Midbrain (tissue), 1 donor: Measurements from ENCODE around the gene APOBEC3G.
"Not testable (repeated sequence)": the region's sequence is repeated elsewhere in the genome, so short reads cannot be mapped to it uniquely, and the experiment has no call there.

Source experiments
- DNase-seq: peaks from one replicate; lab custom pipeline; 2025; lab: John Stamatoyannopoulos, UW

APOBEC3G gene

DNA sequence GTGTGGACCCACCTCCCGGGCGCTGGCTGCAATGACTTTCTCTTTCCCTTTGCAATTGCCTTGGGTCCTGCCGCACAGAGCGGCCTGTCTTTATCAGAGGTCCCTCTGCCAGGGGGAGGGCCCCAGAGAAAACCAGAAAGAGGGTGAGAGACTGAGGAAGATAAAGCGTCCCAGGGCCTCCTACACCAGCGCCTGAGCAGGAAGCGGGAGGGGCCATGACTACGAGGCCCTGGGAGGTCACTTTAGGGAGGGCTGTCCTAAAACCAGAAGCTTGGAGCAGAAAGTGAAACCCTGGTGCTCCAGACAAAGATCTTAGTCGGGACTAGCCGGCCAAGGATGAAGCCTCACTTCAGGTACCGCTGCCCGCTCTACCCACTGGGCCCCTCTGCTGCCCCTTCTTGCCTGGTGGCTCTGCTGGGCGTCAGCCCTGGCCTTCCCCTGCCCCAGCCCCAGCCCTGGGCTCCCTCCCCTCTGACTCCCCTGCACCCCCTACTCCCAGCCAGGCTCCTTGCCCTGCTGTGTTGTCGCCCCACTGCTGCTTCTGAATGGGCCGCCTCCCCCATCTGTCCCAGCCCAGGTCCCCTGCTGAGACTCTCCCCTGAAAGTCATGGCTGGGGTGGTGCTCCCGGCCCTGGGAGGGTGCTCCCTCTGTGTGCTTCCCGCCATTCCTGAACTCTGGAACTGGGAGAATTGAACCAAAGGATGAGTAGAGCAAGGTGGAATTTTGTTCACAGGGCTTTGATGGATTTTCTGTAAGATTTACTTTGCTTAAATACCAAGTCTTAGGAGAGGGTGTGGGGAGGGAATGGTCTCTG is at the start of gene APOBEC3G:
Gene APOBEC3G, plus strand, starts transcription at position 250 of the 815 bp plus-strand sequence. Its CDS starts 87 bp downstream, at position 337.
- peak; percentile 7 for DNase-seq

DNA sequence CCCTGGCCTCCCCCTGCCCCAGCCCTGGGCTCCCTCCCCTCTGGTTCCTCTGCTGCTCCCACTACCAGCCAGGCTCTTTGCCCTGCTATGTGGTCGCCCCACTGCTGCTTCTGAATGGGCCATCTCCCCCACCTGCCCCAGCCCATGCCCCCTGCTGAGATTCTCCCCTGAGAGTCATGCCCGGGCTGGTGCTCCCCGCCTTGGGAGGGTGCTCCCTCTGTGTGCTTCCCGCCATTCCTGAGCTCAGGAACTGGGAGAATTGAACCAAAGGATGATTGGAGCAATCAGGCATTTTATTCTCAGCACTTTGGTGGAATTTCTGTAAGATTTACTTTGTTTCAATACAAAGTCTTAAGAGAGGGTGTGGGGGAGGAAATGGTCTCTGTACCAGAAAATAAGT is 49.4 kb upstream of the APOBEC3G start:
- no peak for DNase-seq

DNA sequence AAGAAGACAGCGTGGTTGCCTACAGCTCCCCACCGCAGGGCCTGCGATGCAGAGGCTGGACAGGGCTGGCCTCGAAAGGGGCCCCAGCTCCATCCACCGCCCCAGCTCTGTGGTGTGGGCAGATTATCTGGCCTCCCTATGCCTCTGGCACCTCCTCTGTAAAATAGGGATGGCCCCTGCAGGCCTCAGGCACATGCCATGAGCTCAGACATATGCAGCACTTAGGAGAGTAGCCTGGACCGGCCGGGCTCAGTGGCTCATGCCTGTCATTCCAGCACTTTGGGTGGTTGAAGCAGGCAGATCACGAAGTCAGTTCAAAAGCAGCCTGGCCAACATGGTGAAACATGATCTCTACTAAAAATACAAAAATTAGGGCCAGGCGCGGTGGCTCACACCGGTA is 48.8 kb upstream of the APOBEC3G start:
- no peak for DNase-seq

DNA sequence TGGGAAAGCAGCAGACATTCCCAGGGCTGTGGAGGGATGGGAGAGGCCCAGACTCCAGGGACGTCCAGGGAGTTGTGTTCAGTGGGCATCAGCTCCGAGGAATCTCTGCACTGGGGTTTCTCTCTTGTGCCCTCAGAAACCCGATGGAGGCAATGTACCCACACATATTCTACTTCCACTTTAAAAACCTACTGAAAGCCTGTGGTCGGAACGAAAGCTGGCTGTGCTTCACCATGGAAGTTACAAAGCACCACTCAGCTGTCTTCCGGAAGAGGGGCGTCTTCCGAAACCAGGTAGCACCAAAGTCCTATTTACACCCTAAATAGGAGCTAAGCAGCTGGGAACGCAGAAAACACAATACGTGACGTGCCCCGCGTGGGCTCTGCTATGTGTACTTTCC is 47.8 kb upstream of the APOBEC3G start:
- no peak for DNase-seq

DNA sequence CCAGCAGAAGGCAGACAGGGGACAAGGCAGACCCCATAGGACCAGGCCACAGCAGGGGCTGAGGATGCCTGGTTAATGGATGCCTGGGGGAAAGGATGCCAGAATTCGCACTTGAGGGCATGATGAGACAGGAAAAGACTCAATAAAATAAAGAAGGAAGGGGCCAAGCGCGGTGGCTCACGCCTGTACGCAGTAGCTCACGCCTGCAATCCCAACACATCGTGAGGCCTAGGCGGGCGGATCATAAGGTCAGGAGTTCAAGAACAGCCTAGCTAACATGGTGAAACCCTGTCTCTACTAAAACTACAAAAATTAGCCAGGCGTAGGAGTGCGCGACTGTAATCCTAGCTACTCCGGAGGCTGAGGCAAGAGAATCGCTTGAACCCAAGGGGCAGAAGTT is 46.4 kb upstream of the APOBEC3G start:
- DNase-seq, result no peak

DNA sequence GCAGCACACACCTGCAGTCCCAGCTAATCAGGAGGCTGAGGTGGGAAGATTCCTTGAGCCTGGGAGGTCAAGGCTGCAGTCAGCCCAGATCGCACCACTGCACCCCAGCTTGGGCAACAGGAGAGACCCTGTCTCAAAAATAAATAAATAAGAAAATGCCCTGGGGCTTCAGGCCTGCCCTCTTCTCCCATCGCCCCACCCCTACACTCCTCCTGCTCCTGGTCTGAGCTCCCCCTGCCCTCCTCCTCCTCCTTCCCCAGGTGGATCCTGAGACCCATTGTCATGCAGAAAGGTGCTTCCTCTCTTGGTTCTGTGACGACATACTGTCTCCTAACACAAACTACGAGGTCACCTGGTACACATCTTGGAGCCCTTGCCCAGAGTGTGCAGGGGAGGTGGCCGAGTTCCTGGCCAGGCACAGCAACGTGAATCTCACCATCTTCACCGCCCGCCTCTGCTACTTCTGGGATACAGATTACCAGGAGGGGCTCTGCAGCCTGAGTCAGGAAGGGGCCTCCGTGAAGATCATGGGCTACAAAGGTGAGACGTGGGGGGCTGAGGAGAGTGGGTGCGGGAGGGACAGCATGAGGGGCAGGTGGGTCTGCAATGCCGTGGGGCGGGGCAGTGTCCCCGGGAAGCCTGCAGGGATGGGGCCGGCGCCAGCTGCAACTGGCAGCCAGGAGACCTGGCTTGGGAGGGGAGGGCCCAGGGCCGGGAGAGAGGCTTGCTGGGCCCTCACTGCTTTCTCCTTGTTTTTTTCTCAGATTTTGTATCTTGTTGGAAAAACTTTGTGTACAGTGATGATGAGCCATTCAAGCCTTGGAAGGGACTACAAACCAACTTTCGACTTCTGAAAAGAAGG is 45.4 kb upstream of the APOBEC3G start:
- not testable (repeated sequence) for DNase-seq

DNA sequence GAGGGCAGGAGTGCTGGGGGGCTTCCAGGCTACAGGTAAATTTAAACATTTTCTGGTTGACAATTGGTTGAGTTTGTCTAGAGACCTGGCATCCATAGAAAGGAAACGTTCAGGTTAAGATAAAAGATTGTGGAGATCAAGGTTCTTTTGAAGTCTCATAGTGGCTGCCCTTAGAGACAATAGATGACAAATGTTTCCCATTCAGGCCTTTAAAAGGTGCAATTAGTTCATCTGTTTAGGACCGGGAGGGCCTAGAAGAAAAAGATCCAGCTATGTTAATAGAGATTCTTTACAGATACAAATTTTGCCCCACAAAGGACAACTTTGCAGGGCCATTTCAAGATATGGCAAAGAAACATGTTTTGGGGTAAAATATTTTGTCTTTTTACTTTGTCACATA is 40.0 kb upstream of the APOBEC3G start:
- DNase-seq, result not testable (repeated sequence)

DNA sequence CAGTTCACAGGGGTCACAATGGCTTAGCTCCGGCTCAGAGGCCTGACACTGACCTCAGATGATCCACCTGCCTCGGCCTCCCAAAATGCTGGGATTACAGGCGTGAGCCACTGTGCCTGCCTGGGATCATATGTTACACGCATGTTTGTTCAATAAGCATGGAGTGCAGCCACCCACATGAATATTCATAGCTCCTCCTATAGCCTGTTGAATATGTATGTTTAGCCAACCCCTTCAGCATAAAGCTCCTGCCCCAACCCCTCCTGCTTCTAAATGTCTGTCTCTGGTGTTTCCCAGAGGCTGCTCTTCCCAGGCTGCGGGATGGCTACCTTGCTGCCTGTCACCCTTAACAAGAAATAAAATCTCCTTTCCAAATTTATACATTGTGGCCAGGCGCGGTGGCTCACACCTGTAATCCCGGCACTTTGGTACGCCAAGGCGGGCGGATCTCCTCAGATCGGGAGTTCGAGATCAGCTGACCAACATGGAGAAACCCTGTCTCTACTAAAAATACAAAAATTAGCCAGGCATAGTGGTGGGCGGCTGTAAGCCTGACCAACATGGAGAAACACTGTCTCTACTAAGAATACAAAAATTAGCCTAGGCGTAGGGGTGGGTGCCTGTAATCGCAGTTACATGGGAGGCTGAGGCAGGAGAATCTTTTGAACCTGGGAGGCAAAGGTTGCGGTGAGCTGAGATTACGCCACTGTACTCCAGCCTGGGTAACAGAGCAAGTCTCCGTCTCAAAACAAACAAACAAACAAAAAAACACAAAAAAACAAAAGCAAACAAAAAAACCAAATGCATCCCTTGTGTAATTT is 37.6 kb upstream of the APOBEC3G start:
- no peak for DNase-seq

DNA sequence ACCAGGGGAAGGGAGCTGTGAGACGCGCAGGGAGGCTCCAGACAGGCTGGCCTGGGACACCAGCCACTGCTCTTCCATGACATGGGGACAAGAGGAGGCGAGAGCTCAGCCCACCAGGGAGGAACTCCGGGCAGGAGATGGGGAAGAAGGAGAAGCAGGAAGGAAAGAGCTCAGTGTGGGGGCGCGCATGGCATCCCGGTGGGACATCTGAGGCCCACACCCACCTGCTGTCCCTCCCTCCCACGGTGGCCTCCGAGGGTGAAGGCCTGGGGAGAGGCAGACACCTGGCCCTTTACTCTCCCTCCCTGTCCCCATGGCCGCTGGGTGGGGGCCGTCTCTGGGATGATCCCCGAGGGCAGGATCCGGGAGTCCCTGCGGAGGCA is 36.9 kb upstream of the APOBEC3G start:
- not testable (repeated sequence) for DNase-seq

DNA sequence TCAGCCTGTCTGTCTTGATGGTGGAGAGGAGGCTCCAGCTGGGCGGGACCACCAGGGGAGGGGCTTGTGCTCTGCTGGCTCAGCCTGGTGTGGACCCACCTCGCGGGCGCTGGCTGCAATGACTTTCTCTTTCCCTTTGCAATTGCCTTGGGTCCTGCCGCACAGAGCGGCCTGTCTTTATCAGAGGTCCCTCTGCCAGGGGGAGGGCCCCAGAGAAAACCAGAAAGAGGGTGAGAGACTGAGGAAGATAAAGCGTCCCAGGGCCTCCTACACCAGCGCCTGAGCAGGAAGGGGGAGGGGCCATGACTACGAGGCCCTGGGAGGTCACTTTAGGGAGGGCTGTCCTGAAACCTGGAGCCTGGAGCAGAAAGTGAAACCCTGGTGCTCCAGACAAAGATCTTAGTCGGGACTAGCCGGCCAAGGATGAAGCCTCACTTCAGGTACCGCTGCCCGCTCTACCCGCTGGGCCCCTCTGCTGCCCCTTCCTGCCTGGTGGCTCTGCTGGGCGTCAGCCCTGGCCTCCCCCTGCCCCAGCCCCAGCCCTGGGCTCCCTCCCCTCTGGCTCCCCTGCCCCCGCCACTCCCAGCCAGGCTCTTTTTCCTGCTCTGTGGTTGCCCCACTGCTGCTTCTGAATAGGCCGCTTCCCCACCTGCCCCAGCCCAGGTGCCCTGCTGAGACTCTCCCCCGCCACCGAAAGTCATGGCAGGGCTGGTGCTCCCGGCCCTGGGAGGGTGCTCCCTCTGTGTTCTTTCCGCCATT is 36.4 kb upstream of the APOBEC3G start, which contains the start of gene APOBEC3F:
Gene APOBEC3F, plus strand, starts transcription at position 327 of the 759 bp plus-strand sequence. Its CDS starts 97 bp downstream, at position 424.
- peak; percentile 8 for DNase-seq

DNA sequence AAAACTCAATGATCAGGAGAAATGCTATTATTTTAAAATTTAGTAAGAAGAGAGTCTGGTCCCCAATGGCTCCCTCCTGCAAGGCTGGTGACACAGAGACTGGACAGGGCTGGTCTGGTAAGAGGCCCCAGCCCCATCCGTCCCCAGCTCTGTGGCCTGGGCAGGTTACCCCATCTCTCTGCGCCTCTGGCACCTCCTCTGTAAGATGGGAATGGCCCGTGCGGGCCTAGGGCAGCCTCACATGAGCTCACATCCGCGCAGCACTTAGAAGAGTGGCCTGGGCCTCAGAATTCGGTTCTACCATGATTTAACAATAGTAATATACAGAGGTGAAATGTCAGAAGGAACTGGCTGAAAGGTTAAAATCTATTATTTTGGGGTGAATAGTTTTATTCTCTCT is 35.2 kb upstream of the APOBEC3G start:
- no peak for DNase-seq

DNA sequence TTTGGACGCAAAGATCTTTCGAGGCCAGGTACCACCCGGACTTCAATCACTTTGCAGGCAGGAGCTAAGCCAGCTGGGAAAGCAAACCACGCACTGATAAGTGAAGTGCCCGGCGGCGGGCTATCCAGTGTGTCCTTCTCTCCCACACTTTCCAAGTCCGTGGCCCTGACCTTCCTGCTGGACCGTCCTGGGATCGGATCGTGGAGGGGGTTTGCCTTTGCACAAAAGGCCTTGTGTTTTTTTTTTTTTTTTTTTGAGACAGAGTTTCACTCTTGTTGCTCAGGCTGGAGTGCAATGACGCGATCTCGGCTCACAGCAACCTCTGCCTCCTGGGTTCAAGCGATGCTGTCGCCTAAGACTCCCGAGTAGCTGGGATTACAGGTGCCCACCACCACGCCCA is 34.0 kb upstream of the APOBEC3G start:
- not testable (repeated sequence) for DNase-seq

DNA sequence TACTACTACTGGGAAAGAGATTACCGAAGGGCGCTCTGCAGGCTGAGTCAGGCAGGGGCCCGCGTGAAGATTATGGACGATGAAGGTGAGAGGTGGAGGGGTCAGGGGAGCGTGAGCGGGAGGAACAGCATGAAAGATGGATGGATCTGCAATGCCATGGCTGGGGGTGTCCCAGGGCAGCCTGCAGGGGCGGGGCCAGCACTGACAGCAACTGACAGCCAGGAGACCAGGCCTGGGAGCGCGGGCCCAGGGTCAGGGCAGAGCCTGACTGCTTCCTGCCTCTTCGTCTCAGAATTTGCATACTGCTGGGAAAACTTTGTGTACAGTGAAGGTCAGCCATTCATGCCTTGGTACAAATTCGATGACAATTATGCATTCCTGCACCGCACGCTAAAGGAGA is 31.9 kb upstream of the APOBEC3G start:
- DNase-seq, result not testable (repeated sequence)

DNA sequence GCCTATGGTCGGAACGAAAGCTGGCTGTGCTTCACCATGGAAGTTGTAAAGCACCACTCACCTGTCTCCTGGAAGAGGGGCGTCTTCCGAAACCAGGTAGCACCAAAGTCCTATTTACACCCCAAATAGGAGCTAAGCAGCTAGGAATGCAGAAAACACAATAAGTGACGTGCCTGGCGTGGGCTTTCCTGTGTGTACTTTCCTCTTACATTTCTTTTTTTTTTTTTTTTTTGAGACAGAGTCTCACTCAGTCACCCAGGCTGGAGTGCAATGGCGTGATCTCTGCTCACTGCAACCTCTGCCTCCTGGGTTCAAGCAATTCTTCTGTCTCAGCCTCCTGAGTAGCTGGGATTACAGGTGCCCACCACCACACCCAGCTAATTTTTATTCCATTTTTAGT is 27.6 kb upstream of the APOBEC3G start:
- DNase-seq, result not testable (repeated sequence)

DNA sequence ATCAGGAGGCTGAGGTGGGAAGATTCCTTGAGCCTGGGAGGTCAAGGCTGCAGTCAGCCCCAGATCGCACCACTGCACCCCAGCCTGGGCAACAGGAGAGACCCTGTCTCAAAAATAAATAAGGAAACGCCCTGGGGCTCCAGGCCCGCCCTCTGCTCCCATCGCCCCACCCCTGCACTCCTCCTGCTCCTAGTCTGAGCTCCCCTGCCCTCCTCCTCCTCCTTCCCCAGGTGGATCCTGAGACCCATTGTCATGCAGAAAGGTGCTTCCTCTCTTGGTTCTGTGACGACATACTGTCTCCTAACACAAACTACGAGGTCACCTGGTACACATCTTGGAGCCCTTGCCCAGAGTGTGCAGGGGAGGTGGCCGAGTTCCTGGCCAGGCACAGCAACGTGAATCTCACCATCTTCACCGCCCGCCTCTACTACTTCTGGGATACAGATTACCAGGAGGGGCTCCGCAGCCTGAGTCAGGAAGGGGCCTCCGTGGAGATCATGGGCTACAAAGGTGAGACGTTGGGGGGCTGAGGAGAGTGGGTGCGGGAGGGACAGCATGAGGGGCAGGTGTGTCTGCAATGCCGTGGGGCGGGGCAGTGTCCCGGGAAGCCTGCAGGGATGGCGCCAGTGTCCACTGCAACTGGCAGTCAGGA is 25.1 kb upstream of the APOBEC3G start:
- not testable (repeated sequence) for DNase-seq

DNA sequence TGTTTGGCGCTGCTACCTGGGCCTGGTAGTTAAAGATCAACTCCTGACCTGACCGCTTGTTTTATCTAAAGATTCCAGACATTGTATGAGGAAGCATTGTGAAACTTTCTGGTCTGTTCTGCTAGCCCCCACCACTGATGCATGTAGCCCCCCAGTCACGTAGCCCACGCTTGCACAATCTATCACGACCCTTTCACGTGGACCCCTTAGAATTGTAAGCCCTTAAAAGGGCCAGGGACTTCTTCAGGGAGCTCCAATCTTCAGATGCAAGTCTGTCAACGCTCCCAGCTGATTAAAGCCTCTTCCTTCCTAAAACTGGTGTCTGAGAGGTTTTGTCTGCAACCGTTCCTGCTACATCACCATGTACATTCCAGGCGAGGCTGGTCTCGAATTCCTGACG is 21.4 kb upstream of the APOBEC3G start:
- no peak for DNase-seq

DNA sequence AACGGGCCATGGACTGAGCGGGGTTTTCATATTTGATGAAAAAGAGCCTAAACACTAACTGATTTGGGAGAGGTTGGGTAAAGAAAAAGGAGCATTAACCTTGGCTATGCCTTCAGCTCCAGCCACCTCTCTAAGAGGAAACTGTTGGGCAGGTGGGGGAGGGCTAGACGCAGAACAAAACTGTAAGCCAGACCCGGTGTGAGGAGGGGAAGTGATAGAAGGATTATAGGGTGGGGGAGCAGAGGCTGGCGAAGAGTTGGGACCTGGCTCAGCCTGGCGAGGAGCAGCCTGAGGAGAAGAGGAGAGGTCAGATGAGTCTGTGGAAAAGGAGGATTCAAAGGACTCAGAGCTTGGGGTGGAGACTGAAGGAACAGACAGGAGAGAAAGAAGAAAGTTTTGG is 15.8 kb upstream of the APOBEC3G start:
- DNase-seq, result not testable (repeated sequence)

DNA sequence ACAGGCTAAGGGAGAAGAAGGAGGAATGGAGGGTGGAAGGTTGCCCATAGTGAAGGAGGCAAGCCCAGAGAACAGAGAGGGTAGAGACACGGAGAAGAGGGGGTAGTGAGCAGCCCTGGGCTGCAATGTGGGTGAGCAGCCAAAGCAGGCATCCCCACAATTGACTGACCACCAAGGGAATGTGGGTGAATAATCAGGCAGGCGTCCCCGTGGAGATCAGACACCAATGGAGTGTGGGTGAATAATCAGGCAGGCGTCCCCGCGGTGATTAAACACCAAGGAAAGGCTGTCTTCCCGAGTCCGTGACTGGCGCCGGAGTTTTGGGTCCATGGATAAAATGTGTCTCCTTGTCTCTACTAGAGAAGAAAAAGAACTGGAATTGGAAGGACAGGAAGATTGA is 15.1 kb upstream of the APOBEC3G start:
- DNase-seq, result not testable (repeated sequence)

DNA sequence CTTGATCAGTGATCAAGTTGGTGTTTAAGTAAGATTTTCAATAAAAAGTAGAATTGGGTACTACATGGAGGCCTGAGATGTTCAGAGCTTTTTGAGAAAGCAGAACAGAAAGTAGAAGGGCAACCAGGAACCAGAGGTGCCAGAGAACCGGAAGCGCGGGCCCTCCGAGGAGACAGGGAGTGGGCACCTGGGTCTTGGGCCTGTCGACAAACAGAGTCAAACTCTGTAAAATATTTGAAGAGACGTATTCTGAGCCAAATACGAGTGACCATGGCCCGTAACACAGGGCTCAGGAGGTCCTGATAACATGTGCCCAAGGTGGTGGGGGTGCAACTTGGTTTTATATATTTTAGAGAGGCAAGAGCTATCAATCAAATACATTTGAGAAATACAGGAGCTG is 13.2 kb upstream of the APOBEC3G start:
- DNase-seq, result not testable (repeated sequence)

DNA sequence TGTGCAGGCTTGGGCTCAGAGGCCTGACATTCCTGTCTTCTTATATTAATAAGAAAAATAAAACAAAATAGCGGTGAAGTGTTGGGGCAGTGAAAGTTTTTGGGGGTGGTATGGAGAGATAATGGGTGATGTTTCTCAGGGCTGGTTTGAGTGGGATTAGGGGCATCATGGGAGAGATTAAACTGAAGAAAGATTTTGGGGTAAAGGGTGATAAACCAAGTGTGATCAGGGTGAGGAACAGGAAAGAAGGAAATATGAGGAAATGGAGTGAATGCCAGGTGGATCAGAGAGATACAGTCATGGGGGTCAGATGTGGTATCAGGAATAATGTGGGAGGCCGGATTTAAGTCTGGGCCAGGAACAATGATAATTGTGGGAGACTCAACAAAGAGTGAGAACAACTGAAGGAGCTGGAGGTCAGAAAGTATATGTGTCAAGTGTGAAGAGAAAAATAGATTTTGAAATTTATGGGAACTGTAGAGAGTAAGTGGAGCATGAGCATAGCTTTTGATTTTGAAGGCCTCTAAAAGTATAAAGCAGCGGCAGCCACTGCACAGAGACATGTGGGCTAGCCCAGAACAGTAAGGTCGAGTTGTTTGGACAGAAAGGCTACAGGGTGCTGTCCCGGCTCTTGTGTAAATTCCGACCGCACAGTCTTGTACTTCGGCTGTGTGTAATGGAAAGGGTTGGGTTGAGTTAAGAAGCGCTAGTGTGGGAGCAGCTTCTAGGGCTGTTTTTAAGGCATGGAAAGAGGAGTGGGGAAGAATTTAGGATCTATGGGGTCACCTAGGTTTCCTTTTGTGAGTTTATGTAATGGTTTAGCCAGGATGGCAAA is 10.4 kb upstream of the APOBEC3G start:
- not testable (repeated sequence) for DNase-seq
